OCI-LY1 (cell line): Measurements from ENCODE around the gene ADM2.

ENCODE experiments used
- CTCF ChIP-seq: fragments of 200-600 bp; sonication (generic), shearing (Covaris generic); IDR thresholded peaks from 2 replicates; pipeline ENCODE4 v1.5.1; 2017; ENCODE audit warnings: mild to moderate bottlenecking, antibody characterized with exemption, low read length, moderate library complexity, mixed read lengths
- EZH2 ChIP-seq: fragments of 200-600 bp; sonication (generic), shearing (Covaris generic); IDR thresholded peaks from 2 replicates; pipeline ENCODE4 v1.8.0; 2017; ENCODE audit warnings: borderline replicate concordance, mixed run types, mild to moderate bottlenecking, antibody characterized with exemption, low read length, moderate library complexity, mixed read lengths

- TF ChIP-seq CTCF (no peak), EZH2 (no peak)
Observed at GRCh38 chr22:50497093-50497492, 15.8 kb downstream of the ADM2 start.
